ENCODE measurements around the gene CADM2. TPM values are rescaled to one million over a fixed set of nuclear protein-coding genes. Genes with fewer than 3 reads are reported as not detected.

CADM2 gene
- 0.21 and 2.2 TPM in 2 replicates for total RNA-seq (2014; rRNA removed; shearing (Covaris generic))

GRCh38 chr3:84958495-84959469, at the start of gene CADM2:
CADM2 (plus strand) TSS chr3:84958989.

Small RNAs within 50 kb of the gene (small RNA-seq; reads per million reads assigned to genes)
- not detected for gene MIR5688

Measured in A375 (cell line).